RWPE2 (cell line): ENCODE measurements around the gene OOSP2.
"Not testable (repeated sequence)": the region's sequence is repeated elsewhere in the genome, so short reads cannot be mapped to it uniquely, and the experiment has no call there.

Experiments used
- ATAC-seq: fragments of 200-7000 bp; cut with Tn5 transposase; 3 replicates; pipeline ENCODE4 v1.9.1; 2021; ENCODE audit warnings: low read depth
- DNase-seq: peaks from one replicate; pipeline ENCODE4 v3.0.0-alpha.2; 2020; ENCODE audit warnings: low spot score
- H3K27ac ChIP-seq: fragments of 450-650 bp; 2 replicates; pipeline ENCODE4 v1.5.1; 2017; ENCODE audit warnings: mild to moderate bottlenecking; ENCODE audit not compliant: poor library complexity, severe bottlenecking
- H3K27me3 ChIP-seq: fragments of 250-450 bp; sonication (Bioruptor Pico); 2 replicates; pipeline ENCODE4 v1.5.1; 2021; ENCODE audit warnings: mild to moderate bottlenecking, moderate library complexity; ENCODE audit not compliant: insufficient read depth, poor library complexity, severe bottlenecking
- H3K36me3 ChIP-seq: fragments of 250-450 bp; sonication (Bioruptor Pico); 2 replicates; pipeline ENCODE4 v1.5.1; 2020; ENCODE audit warnings: low read depth, mild to moderate bottlenecking, moderate library complexity
- H3K4me1 ChIP-seq: fragments of 250-450 bp; sonication (Bioruptor Pico); 2 replicates; pipeline ENCODE4 v1.5.1; 2021; ENCODE audit warnings: mild to moderate bottlenecking, moderate library complexity; ENCODE audit not compliant: insufficient read depth, poor library complexity, severe bottlenecking
- H3K4me3 ChIP-seq: fragments of 250-450 bp; sonication (Bioruptor Pico); 2 replicates; pipeline ENCODE4 v1.5.1; 2021; ENCODE audit warnings: mild to moderate bottlenecking, moderate library complexity; ENCODE audit not compliant: severe bottlenecking
- H3K9me3 ChIP-seq: fragments of 250-450 bp; sonication (Bioruptor Pico); 2 replicates; pipeline ENCODE4 v1.5.1; 2021; ENCODE audit warnings: mild to moderate bottlenecking, moderate library complexity; ENCODE audit not compliant: severe bottlenecking
- CTCF ChIP-seq: fragments of 450-650 bp; IDR thresholded peaks from one replicate; pipeline ENCODE4 v1.5.1; 2017; ENCODE audit warnings: mild to moderate bottlenecking, moderate library complexity; ENCODE audit not compliant: poor library complexity, severe bottlenecking

The OOSP2 gene

GRCh38 chr11:60003729-60004128 is 36.5 kb upstream of the OOSP2 start:
- DNase-seq (no peak), ATAC-seq (no peak)
- no peaks in the 10 kb centered on the region for H3K27me3 ChIP-seq
- H3K27ac ChIP-seq, result no peak overlapping the region
- H3K4me1 ChIP-seq, result no peaks in the 10 kb centered on the region
- H3K4me3 ChIP-seq, result no peak overlapping the region
- TF ChIP-seq CTCF, result no peak
- H3K36me3 ChIP-seq, result no peaks in the 10 kb centered on the region
- H3K9me3 ChIP-seq, result no peaks in the 10 kb centered on the region

- no peak overlapping the region for H3K4me3 ChIP-seq
- H3K4me1 ChIP-seq, result no peaks in the 10 kb centered on the region
- H3K27me3 ChIP-seq, result no peaks in the 10 kb centered on the region
- TF ChIP-seq CTCF, result no peak
- H3K27ac ChIP-seq, result no peak overlapping the region
- ATAC-seq (peak; percentile 73), DNase-seq (no peak)
- no peaks in the 10 kb centered on the region for H3K9me3 ChIP-seq
- H3K36me3 ChIP-seq, result no peaks in the 10 kb centered on the region
Measured at GRCh38 chr11:60005360-60005759, 34.8 kb upstream of the OOSP2 start.

- no peaks in the 10 kb centered on the region for H3K36me3 ChIP-seq
- no peak for TF ChIP-seq CTCF
- H3K4me1 ChIP-seq, result no peaks in the 10 kb centered on the region
- no peaks in the 10 kb centered on the region for H3K9me3 ChIP-seq
- DNase-seq, result no peak
- ATAC-seq, result no peak
- no peak within 1 kb of the TSS for H3K27ac ChIP-seq
- no peaks in the 10 kb centered on the region for H3K27me3 ChIP-seq
- no peak within 1 kb of the TSS for H3K4me3 ChIP-seq
Measured at GRCh38 chr11:60016881-60017280, 23.3 kb upstream of the OOSP2 start, which contains the start of gene OOSP4B. Gene OOSP4B (plus strand): TSS chr11:60017181.

- ATAC-seq (no peak), DNase-seq (no peak)
- no peak overlapping the region for H3K4me3 ChIP-seq
- no peaks in the 10 kb centered on the region for H3K27me3 ChIP-seq
- no peaks in the 10 kb centered on the region for H3K36me3 ChIP-seq
- H3K9me3 ChIP-seq, result no peaks in the 10 kb centered on the region
- no peaks in the 10 kb centered on the region for H3K4me1 ChIP-seq
- no peak overlapping the region for H3K27ac ChIP-seq
- TF ChIP-seq CTCF, result no peak
Measured at GRCh38 chr11:60018058-60018457, 22.2 kb upstream of the OOSP2 start.

GRCh38 chr11:60020376-60020775 is 19.8 kb upstream of the OOSP2 start:
- H3K4me3 ChIP-seq, DNase-seq, H3K27me3 ChIP-seq, H3K9me3 ChIP-seq, ATAC-seq, H3K4me1 ChIP-seq, H3K27ac ChIP-seq, H3K36me3 ChIP-seq: not testable (repeated sequence)
